OCI-LY1 (cell line): ENCODE data around the gene UGT1A9.

Source experiments
- H2AFZ ChIP-seq: fragments of 200-600 bp; sonication (generic), shearing (Covaris generic); 2 replicates; pipeline ENCODE4 v1.6.0; 2014; ENCODE audit warnings: antibody characterized with exemption, mild to moderate bottlenecking, low read length
- H3F3A ChIP-seq: fragments of 200-600 bp; sonication (generic), shearing (Covaris generic); 2 replicates; pipeline ENCODE4 v1.6.0; 2014; ENCODE audit warnings: mild to moderate bottlenecking, antibody characterized with exemption, low read length, moderate library complexity; ENCODE audit not compliant: insufficient read depth
- H3K27ac ChIP-seq: fragments of 200-600 bp; sonication (generic); 2 replicates; pipeline ENCODE4 v1.5.1; 2014; ENCODE audit warnings: low read length, mixed run types, mild to moderate bottlenecking, low read depth; ENCODE audit not compliant: poor library complexity, severe bottlenecking
- H3K27me3 ChIP-seq: fragments of 200-600 bp; sonication (generic); 2 replicates; pipeline ENCODE4 v1.6.0; 2014; ENCODE audit warnings: antibody characterized with exemption, mild to moderate bottlenecking, low read length, moderate library complexity; ENCODE audit not compliant: insufficient read depth
- H3K36me3 ChIP-seq: fragments of 200-600 bp; sonication (generic); 2 replicates; pipeline ENCODE4 v1.6.1; 2014; ENCODE audit warnings: mild to moderate bottlenecking, antibody characterized with exemption, low read length, moderate library complexity, mixed read lengths; ENCODE audit not compliant: insufficient read depth
- H3K4me1 ChIP-seq: fragments of 200-600 bp; sonication (generic); 2 replicates; pipeline ENCODE4 v1.5.1; 2014; ENCODE audit warnings: mild to moderate bottlenecking, low read length, moderate library complexity; ENCODE audit not compliant: insufficient read depth, severe bottlenecking
- H3K4me2 ChIP-seq: fragments of 200-600 bp; sonication (generic), shearing (Covaris generic); 2 replicates; pipeline ENCODE4 v1.6.1; 2014; ENCODE audit warnings: low read length
- H3K4me3 ChIP-seq: fragments of 200-600 bp; sonication (generic); 2 replicates; pipeline ENCODE4 v1.5.1; 2014; ENCODE audit warnings: low read length, low read depth, mild to moderate bottlenecking, mixed read lengths; ENCODE audit not compliant: poor library complexity, severe bottlenecking
- H3K79me2 ChIP-seq: fragments of 200-600 bp; shearing (Covaris generic); 2 replicates; pipeline ENCODE4 v1.6.1; 2016; ENCODE audit warnings: mixed run types, low read length, mixed read lengths; ENCODE audit not compliant: insufficient read depth
- H3K9ac ChIP-seq: fragments of 200-600 bp; sonication (generic), shearing (Covaris generic); 2 replicates; pipeline ENCODE4 v1.6.1; 2014; ENCODE audit warnings: mild to moderate bottlenecking, low read length, mixed read lengths
- H3K9me2 ChIP-seq: fragments of 200-600 bp; sonication (generic), shearing (Covaris generic); 2 replicates; pipeline ENCODE4 v1.6.1; 2014; ENCODE audit warnings: low read depth, mild to moderate bottlenecking, low read length, mixed read lengths
- H3K9me3 ChIP-seq: fragments of 200-600 bp; shearing (Covaris generic); 2 replicates; pipeline ENCODE4 v1.6.1; 2014; ENCODE audit warnings: low read length, mixed read lengths
- H4K20me1 ChIP-seq: fragments of 200-600 bp; sonication (generic), shearing (Covaris generic); 2 replicates; pipeline ENCODE4 v1.6.0; 2016; ENCODE audit warnings: mild to moderate bottlenecking, low read length; ENCODE audit not compliant: insufficient read depth
- EZH2 ChIP-seq: fragments of 200-600 bp; sonication (generic), shearing (Covaris generic); IDR thresholded peaks from 2 replicates; pipeline ENCODE4 v1.8.0; 2017; ENCODE audit warnings: borderline replicate concordance, mixed run types, mild to moderate bottlenecking, antibody characterized with exemption, low read length, moderate library complexity, mixed read lengths
- TF ChIP-seq, protein P1 (sequence below): fragments of 200-600 bp; sonication (generic), shearing (Covaris generic); IDR thresholded peaks from 2 replicates; pipeline ENCODE4 v1.5.1; 2017; ENCODE audit warnings: mild to moderate bottlenecking, antibody characterized with exemption, low read length, moderate library complexity, mixed read lengths

The UGT1A9 gene

DNA sequence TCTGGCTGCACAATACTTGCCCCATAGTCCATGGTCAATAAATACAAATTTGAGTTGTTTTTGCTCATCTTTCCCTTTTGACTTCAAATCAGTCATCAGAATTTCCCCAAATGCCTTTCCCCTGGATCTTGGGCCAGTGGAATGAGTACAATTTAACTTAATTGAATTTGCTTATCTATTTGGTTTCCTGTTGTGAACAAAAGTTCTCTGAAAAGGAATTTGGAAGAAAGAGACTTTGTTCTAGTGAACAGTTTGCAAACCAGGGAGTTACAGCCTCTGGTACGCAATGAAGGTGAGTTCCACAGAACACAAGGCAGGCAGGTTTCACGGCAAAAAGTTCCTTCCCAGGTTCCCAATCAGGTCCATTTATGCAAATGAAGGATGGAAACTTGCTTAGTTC is 87.2 kb downstream of the UGT1A9 start:
- Histone ChIP-seq H3K27me3 (no peaks in the 10 kb centered on the region), H3K9me2 (no peaks in the 10 kb centered on the region), H3K4me3 (no peak overlapping the region), H3K27ac (no peak overlapping the region), H3F3A (no peaks in the 10 kb centered on the region), H3K79me2 (no peaks in the 10 kb centered on the region), H2AFZ (no peak overlapping the region), H3K9me3 (no peaks in the 10 kb centered on the region), H3K9ac (no peak overlapping the region), H3K4me1 (no peaks in the 10 kb centered on the region), H4K20me1 (no peaks in the 10 kb centered on the region), H3K4me2 (no peak overlapping the region), H3K36me3 (no peaks in the 10 kb centered on the region)
- TF ChIP-seq, protein P1, sequence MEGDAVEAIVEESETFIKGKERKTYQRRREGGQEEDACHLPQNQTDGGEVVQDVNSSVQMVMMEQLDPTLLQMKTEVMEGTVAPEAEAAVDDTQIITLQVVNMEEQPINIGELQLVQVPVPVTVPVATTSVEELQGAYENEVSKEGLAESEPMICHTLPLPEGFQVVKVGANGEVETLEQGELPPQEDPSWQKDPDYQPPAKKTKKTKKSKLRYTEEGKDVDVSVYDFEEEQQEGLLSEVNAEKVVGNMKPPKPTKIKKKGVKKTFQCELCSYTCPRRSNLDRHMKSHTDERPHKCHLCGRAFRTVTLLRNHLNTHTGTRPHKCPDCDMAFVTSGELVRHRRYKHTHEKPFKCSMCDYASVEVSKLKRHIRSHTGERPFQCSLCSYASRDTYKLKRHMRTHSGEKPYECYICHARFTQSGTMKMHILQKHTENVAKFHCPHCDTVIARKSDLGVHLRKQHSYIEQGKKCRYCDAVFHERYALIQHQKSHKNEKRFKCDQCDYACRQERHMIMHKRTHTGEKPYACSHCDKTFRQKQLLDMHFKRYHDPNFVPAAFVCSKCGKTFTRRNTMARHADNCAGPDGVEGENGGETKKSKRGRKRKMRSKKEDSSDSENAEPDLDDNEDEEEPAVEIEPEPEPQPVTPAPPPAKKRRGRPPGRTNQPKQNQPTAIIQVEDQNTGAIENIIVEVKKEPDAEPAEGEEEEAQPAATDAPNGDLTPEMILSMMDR, result no peak
- no peak for TF ChIP-seq EZH2

DNA sequence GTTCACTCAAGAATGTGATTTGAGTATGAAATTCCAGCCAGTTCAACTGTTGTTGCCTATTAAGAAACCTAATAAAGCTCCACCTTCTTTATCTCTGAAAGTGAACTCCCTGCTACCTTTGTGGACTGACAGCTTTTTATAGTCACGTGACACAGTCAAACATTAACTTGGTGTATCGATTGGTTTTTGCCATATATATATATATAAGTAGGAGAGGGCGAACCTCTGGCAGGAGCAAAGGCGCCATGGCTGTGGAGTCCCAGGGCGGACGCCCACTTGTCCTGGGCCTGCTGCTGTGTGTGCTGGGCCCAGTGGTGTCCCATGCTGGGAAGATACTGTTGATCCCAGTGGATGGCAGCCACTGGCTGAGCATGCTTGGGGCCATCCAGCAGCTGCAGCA is 88.3 kb downstream of the UGT1A9 start, which contains the start of gene UGT1A1:
Gene UGT1A1, plus strand, starts transcription at position 228 of the 400 bp plus-strand sequence. Its CDS starts 18 bp downstream, at position 246.
- H3K4me3 ChIP-seq, result no peak within 1 kb of the TSS
- no peaks in the 10 kb centered on the region for H3F3A ChIP-seq
- H3K36me3 ChIP-seq, result no peaks in the 10 kb centered on the region
- H3K27me3 ChIP-seq, result no peaks in the 10 kb centered on the region
- no peaks in the 10 kb centered on the region for H3K79me2 ChIP-seq
- H3K9me2 ChIP-seq, result no peaks in the 10 kb centered on the region
- TF ChIP-seq, protein P1, result no peak
- no peak for TF ChIP-seq EZH2
- no peak within 1 kb of the TSS for H3K4me2 ChIP-seq
- no peaks in the 10 kb centered on the region for H4K20me1 ChIP-seq
- H3K9me3 ChIP-seq, result no peaks in the 10 kb centered on the region
- H2AFZ ChIP-seq, result no peak within 1 kb of the TSS
- H3K27ac ChIP-seq, result no peak within 1 kb of the TSS
- no peaks in the 10 kb centered on the region for H3K4me1 ChIP-seq
- no peak within 1 kb of the TSS for H3K9ac ChIP-seq

DNA sequence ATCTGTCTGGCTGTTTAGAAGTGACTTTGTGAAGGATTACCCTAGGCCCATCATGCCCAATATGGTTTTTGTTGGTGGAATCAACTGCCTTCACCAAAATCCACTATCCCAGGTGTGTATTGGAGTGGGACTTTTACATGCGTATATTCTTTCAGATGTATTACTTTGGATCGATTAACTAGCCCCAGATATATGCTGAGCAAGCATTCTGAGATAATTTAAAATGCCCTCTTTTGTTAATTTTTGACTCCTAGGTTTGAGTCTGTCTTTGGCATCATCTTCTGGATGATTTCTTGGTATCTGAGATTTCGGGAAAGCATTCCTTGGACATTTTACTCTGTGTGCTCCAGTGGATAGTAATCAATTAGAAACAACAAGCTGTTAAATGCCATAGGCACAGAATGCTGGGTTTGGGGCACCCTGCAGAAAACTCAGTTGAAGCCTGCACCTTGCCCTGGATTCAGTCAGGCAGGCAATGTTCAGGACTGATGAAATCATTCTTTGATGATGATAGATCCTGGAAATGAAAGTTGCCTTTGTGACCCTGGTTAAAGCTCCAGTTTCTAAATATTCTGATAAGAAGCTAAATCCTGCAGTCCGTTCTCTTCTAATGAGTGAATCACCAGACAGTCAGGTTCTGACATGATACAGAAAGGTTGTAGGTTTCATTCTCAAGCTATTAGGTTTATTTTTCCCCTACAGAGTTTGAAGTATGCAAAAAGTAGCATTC is 89.5 kb downstream of the UGT1A9 start:
- no peaks in the 10 kb centered on the region for H3K36me3 ChIP-seq
- H3K4me1 ChIP-seq, result no peaks in the 10 kb centered on the region
- TF ChIP-seq, protein P1, result no peak
- no peak for TF ChIP-seq EZH2
- H4K20me1 ChIP-seq, result no peaks in the 10 kb centered on the region
- H3K9me3 ChIP-seq, result no peaks in the 10 kb centered on the region
- no peak overlapping the region for H3K9ac ChIP-seq
- no peaks in the 10 kb centered on the region for H3K79me2 ChIP-seq
- no peak overlapping the region for H3K4me2 ChIP-seq
- no peak overlapping the region for H2AFZ ChIP-seq
- H3K9me2 ChIP-seq, result no peaks in the 10 kb centered on the region
- H3K27me3 ChIP-seq, result no peaks in the 10 kb centered on the region
- H3K27ac ChIP-seq, result no peak overlapping the region
- H3F3A ChIP-seq, result no peaks in the 10 kb centered on the region
- H3K4me3 ChIP-seq, result no peak overlapping the region
